Upper lobe of left lung (tissue), 6 donors: ENCODE data around the gene CADM1. TPM values are rescaled to one million over a fixed set of nuclear protein-coding genes. Genes with fewer than 3 reads are reported as not detected.

Experiments
- ATAC-seq, 2 donors: fragments of 200-7000 bp; cut with Tn5 transposase; one replicate each; pipeline ENCODE4 v1.9.1; 2022; ENCODE audit warnings: mild to moderate bottlenecking in 2 of 2, moderate library complexity in 2 of 2; ENCODE audit not compliant: low FRiP score in 2 of 2
- DNase-seq, 2 donors: peaks; one replicate each; pipeline ENCODE4 v3.0.0-alpha.2; 2019 to 2020
- H3K27ac ChIP-seq, 4 donors: fragments of 200-600 bp; sonication (generic); one replicate each; pipeline ENCODE4 v1.5.1; 2016 to 2019
- H3K27me3 ChIP-seq, 4 donors: fragments of 200-600 bp; sonication (generic); one replicate each; pipeline ENCODE4 v1.5.1; 2017 to 2019
- H3K36me3 ChIP-seq, 4 donors: fragments of 200-600 bp; sonication (generic); one replicate each; pipeline ENCODE4 v1.5.1; 2016 to 2019
- H3K4me1 ChIP-seq, 4 donors: fragments of 200-600 bp; sonication (generic); one replicate each; pipeline ENCODE4 v1.5.1; 2018 to 2019
- H3K4me3 ChIP-seq, 4 donors: fragments of 200-600 bp; sonication (generic); one replicate each; pipeline ENCODE4 v1.5.1; 2017 to 2019; ENCODE audit warnings: mild to moderate bottlenecking in 2 of 4, moderate library complexity in 1 of 4
- H3K9me3 ChIP-seq, 4 donors: fragments of 200-600 bp; sonication (generic); one replicate each; pipeline ENCODE4 v1.5.1; 2018 to 2019
- EP300 ChIP-seq, 4 donors: sonication (generic); formaldehyde crosslinking; IDR thresholded peaks; one replicate each; pipeline ENCODE4 v1.5.1; 2017; ENCODE audit warnings: antibody characterized with exemption in 4 of 4, control low read depth in 2 of 4
- POLR2A ChIP-seq, 4 donors: fragments of 450-650 bp; IDR thresholded peaks; one replicate each; pipeline ENCODE4 v1.5.1; 2016 to 2017; ENCODE audit warnings: antibody characterized with exemption in 4 of 4, mild to moderate bottlenecking in 2 of 4
- POLR2AphosphoS5 ChIP-seq, 2 donors: sonication (generic); formaldehyde crosslinking; IDR thresholded peaks; one replicate each; pipeline ENCODE4 v1.5.1; 2017; ENCODE audit warnings: antibody characterized with exemption in 2 of 2
- WGBS, 2 donors: methylation state at CpG; one replicate each; pipeline ENCODE4 v1.1.5; 2017 to 2018; 5-methylcytosine and 5-hydroxymethylcytosine counted together
- total RNA-seq, 6 donors: library from RNA; depleted of rRNA in 4 of 6; stranded (reverse); fragments of >200 nt in 4 of 6; gene quantifications; one replicate each; pipeline versions ENCODE4 v1.1.0 to v1.2.1, GENCODE V29; 2016 to 2021
- TF ChIP-seq, protein P1 (sequence below), 6 experiments: fragments of 450-650 bp in 4 of 6; fragments of 200-600 bp in 2 of 6; sonication (generic) in 2 of 6; IDR thresholded peaks; one replicate each; pipeline ENCODE4 v1.5.1; 2016 to 2019; ENCODE audit warnings: antibody characterized with exemption in 6 of 6
- donor health status: DM: no; HTN: no; CAD: no; lungs with moderate emphysema.
- donor health status: DM: no; HTN: yes; CAD: no; lungs with severe emphysema.

The CADM1 gene
- total RNA-seq, 6 donors from 2014 or later: 69.9 to 212 (median 125) TPM

DNA sequence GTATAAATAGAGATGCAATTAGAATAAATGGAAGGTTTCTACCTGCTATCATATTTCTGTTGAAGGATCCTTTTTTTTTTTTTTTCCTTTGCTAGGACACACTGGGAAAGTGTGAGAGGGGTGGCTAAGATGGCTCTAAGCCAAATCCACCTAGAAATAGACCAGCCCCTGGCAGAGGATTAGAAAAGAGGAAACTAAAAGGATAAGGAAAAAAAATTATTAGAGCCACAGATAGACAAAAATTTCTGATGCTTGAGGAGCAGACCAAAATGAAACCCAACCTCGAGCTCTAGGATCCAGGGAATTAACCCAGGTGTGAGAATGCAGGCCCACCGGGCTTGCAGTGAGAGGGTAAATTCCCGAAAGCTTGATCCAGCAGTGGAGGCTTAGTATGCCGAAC lies 262.3 kb downstream of the CADM1 start:
- DNase-seq: no peak
- Histone ChIP-seq H3K27me3 (no peaks in the 10 kb centered on the region), H3K9me3 (no peaks in the 10 kb centered on the region), H3K36me3 (no peaks in the 10 kb centered on the region), H3K27ac (no peak overlapping the region), H3K4me1 (no peaks in the 10 kb centered on the region), H3K4me3 (no peak overlapping the region)
- WGBS, 2 donors: 94 to 95% methylated on average over 4 of the region's 4 CpGs
- ATAC-seq: no peak
- TF ChIP-seq EP300 (IDR thresholded peaks at IDR 0.05) (no peak), POLR2AphosphoS5 (IDR thresholded peaks at IDR 0.05) (no peak), POLR2A (IDR thresholded peaks at IDR 0.05) (no peak)
- TF ChIP-seq, protein P1, sequence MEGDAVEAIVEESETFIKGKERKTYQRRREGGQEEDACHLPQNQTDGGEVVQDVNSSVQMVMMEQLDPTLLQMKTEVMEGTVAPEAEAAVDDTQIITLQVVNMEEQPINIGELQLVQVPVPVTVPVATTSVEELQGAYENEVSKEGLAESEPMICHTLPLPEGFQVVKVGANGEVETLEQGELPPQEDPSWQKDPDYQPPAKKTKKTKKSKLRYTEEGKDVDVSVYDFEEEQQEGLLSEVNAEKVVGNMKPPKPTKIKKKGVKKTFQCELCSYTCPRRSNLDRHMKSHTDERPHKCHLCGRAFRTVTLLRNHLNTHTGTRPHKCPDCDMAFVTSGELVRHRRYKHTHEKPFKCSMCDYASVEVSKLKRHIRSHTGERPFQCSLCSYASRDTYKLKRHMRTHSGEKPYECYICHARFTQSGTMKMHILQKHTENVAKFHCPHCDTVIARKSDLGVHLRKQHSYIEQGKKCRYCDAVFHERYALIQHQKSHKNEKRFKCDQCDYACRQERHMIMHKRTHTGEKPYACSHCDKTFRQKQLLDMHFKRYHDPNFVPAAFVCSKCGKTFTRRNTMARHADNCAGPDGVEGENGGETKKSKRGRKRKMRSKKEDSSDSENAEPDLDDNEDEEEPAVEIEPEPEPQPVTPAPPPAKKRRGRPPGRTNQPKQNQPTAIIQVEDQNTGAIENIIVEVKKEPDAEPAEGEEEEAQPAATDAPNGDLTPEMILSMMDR (IDR thresholded peaks at IDR 0.05): no peak

DNA sequence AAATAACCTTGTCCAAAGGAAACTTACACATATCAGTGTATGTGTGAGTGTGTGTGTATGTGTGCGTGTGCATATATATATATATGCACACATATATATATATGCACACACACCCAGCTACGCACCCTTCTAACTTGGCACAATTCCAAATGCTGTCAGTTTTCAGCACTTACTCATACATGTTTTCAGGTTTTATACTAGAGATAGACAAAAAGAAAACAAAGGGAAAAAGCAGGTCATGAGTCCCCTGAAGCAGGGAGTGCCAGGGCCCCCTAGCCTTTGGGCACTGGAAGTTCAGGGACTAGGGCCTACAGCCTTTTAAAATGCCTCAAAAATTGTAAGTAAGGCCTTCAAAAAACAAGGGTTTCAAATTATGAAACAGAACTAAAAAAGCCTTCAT lies 265.4 kb downstream of the CADM1 start:
- H3K27me3 ChIP-seq: no peaks in the 10 kb centered on the region
- no peak for DNase-seq
- TF ChIP-seq EP300 (IDR thresholded peaks at IDR 0.05): no peak
- TF ChIP-seq POLR2AphosphoS5 (IDR thresholded peaks at IDR 0.05): no peak
- TF ChIP-seq, protein P1 (IDR thresholded peaks at IDR 0.05): no peak
- no peak for TF ChIP-seq POLR2A (IDR thresholded peaks at IDR 0.05)
- H3K4me1 ChIP-seq: no peaks in the 10 kb centered on the region
- WGBS, 2 donors: 87 to 91% methylated on average over 2 of the region's 2 CpGs
- no peak overlapping the region for H3K27ac ChIP-seq
- no peak for ATAC-seq
- H3K36me3 ChIP-seq: no peaks in the 10 kb centered on the region
- H3K4me3 ChIP-seq: no peak overlapping the region
- no peaks in the 10 kb centered on the region for H3K9me3 ChIP-seq

DNA sequence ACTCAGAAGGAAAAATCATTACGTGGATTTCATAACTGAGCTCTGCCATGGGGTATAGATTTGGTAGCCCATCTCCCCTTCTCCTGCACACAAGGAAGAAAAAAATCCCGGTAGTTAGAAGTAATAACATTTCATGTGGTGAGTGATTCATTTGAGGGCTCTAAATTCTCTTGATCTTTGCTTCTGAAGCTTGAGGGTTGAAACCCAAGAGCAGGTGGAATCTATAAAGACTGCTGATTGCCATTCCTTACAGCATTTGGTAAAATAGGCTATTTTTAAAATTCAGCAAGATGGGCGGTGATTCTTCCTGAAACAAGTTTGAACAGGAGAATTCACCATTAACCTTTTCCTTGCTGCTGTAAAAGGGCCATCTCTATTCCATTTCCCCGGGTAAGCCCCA lies 266.1 kb downstream of the CADM1 start:
- DNase-seq (no peak), ATAC-seq (no peak)
- Histone ChIP-seq H3K27me3 (no peaks in the 10 kb centered on the region), H3K4me3 (no peak overlapping the region), H3K27ac (no peak overlapping the region), H3K4me1 (no peaks in the 10 kb centered on the region), H3K36me3 (no peaks in the 10 kb centered on the region), H3K9me3 (no peaks in the 10 kb centered on the region)
- TF ChIP-seq POLR2AphosphoS5 (IDR thresholded peaks at IDR 0.05) (no peak), EP300 (IDR thresholded peaks at IDR 0.05) (no peak), POLR2A (IDR thresholded peaks at IDR 0.05) (no peak)
- TF ChIP-seq, protein P1 (IDR thresholded peaks at IDR 0.05): no peak
- WGBS, 2 donors: 80 to 91% methylated on average over 4 of the region's 4 CpGs

DNA sequence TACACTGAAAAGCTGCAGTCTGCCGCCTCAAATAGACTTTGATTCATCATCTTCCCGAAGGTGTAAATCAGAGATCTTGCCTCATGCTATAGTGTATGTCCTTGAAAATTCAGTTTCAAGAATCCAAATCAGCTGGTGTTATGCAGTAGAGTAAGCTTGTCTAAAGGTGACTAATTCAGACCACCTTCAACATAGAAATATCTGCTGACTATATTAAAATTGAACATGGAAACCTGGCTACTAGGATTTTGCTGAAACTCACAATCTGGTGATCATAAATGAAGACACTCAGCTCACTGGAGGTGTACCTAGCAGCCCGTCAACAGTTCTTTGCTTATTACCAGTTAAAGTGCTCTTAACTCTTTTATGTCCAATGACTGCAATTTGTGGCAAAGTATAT lies 266.6 kb downstream of the CADM1 start:
- 94% methylated on average over 3 of the region's 3 CpGs for WGBS, 2 donors
- DNase-seq (no peak), ATAC-seq (no peak)
- Histone ChIP-seq H3K4me3 (no peak overlapping the region), H3K9me3 (no peaks in the 10 kb centered on the region), H3K27me3 (no peaks in the 10 kb centered on the region), H3K4me1 (no peaks in the 10 kb centered on the region), H3K27ac (no peak overlapping the region), H3K36me3 (no peaks in the 10 kb centered on the region)
- no peak for TF ChIP-seq POLR2A (IDR thresholded peaks at IDR 0.05)
- no peak for TF ChIP-seq EP300 (IDR thresholded peaks at IDR 0.05)
- TF ChIP-seq, protein P1 (IDR thresholded peaks at IDR 0.05): no peak
- TF ChIP-seq POLR2AphosphoS5 (IDR thresholded peaks at IDR 0.05): no peak

DNA sequence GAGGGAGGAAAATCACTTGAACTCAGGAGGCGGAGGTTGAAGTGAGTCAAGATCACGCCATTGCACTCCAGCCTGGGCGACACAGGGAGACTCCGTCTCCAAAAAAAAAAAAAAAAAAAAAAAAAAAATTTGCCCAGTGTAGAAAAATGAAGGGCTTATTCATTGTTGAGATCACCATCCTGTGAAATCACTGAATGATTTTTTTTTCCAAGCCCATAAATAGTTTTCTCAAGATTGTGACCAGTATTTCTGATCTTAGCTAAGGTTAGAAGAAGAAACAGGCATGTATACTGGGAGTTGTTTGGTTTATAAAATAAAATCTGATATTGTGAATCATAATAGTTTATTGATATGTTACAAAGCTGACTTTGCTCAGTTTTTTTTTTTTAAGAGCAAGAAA lies 269.4 kb downstream of the CADM1 start:
- TF ChIP-seq POLR2A (IDR thresholded peaks at IDR 0.05) (no peak), POLR2AphosphoS5 (IDR thresholded peaks at IDR 0.05) (no peak), EP300 (IDR thresholded peaks at IDR 0.05) (no peak)
- TF ChIP-seq, protein P1 (IDR thresholded peaks at IDR 0.05): no peak
- ATAC-seq: no peak
- 87 to 90% methylated on average over 4 of the region's 4 CpGs for WGBS, 2 donors

More for the DNA sequence above, 269.4 kb downstream of the CADM1 start:
- no peak for DNase-seq
- no peaks in the 10 kb centered on the region for H3K4me1 ChIP-seq
- no peaks in the 10 kb centered on the region for H3K27me3 ChIP-seq
- no peaks in the 10 kb centered on the region for H3K9me3 ChIP-seq
- H3K36me3 ChIP-seq: peaks cover 0 to 8% (median 2%) of the 10 kb centered on the region in 4 donors
- no peak overlapping the region for H3K4me3 ChIP-seq
- H3K27ac ChIP-seq: no peak overlapping the region
